HG02623 (cell line): ENCODE results near the gene PDCD11.

Source experiments
- ATAC-seq: cut with Tn5 transposase; IDR thresholded peaks from one replicate; pipeline ENCODE4 v1.9.1; 2021; ENCODE audit warnings: moderate library complexity; ENCODE audit not compliant: unreplicated experiment

Gene PDCD11

GRCh38 chr10:103449208-103450144, 53.0 kb downstream of the PDCD11 start:
- no peak for ATAC-seq

GRCh38 chr10:103450201-103450695, 53.8 kb downstream of the PDCD11 start:
- ATAC-seq, result no peak

GRCh38 chr10:103451091-103451813, 54.8 kb downstream of the PDCD11 start:
- no peak for ATAC-seq

GRCh38 chr10:103451831-103452505, 55.5 kb downstream of the PDCD11 start, which contains the start of gene CALHM2:
Gene CALHM2 (minus strand): TSS chr10:103452370. CDS start chr10:103449941, 2,429 bp downstream.
- peak; percentile 69 for ATAC-seq

GRCh38 chr10:103452506-103453230, 56.2 kb downstream of the PDCD11 start:
- no peak for ATAC-seq

- no peak for ATAC-seq
Measured at GRCh38 chr10:103454026-103454425, 57.6 kb downstream of the PDCD11 start.

- ATAC-seq, result no peak
Measured at GRCh38 chr10:103455235-103455634, 58.8 kb downstream of the PDCD11 start.

GRCh38 chr10:103456074-103456660, 59.7 kb downstream of the PDCD11 start:
- no peak for ATAC-seq

- ATAC-seq, result no peak
Measured at GRCh38 chr10:103457176-103457712, 60.8 kb downstream of the PDCD11 start.

- ATAC-seq, result no peak
Measured at GRCh38 chr10:103457896-103458583, 61.6 kb downstream of the PDCD11 start.

GRCh38 chr10:103458720-103459119, 62.3 kb downstream of the PDCD11 start, which contains the start of gene CALHM1:
Gene CALHM1 (minus strand): TSS chr10:103458900. CDS start chr10:103458751, 149 bp downstream.
- ATAC-seq, result no peak

- ATAC-seq, result no peak
Measured at GRCh38 chr10:103459615-103460014, 63.2 kb downstream of the PDCD11 start.

- ATAC-seq, result no peak
Measured at GRCh38 chr10:103463499-103463898, 67.1 kb downstream of the PDCD11 start.

- ATAC-seq, result no peak
Measured at GRCh38 chr10:103465411-103466179, 69.2 kb downstream of the PDCD11 start.

- no peak for ATAC-seq
Measured at GRCh38 chr10:103466734-103467133, 70.3 kb downstream of the PDCD11 start.

GRCh38 chr10:103467406-103467805, 71.0 kb downstream of the PDCD11 start:
- ATAC-seq, result no peak

GRCh38 chr10:103469201-103469600, 72.8 kb downstream of the PDCD11 start:
- no peak for ATAC-seq
